ENCODE measurements around the gene LMO7. TPM values are rescaled to one million over a fixed set of nuclear protein-coding genes. Genes with fewer than 3 reads are reported as not detected.

Gene LMO7
- total RNA-seq, 1 experiment from 2014 or later, result 18.5 TPM

GRCh38 chr13:75875450-75875849, 239.3 kb downstream of the LMO7 start:
- Mint-ChIP-seq H3K9me3 (no peaks in the 10 kb centered on the region), H3K4me3 (no peak overlapping the region), H3K27ac (no peak overlapping the region), H3K27me3 (ENCODE audit: low read depth) (0 out of 2 replicates have a peak, but pooled peaks cover 3% of the 10 kb centered on the region), H3K36me3 (no peaks in the 10 kb centered on the region), H3K4me1 (peaks cover 49% of the 10 kb centered on the region)
- no peak for DNase-seq (ENCODE audit: low spot score)
- ChIA-PET POLR2A (no interaction called here), CTCF (interaction anchor here (0.6 to 3.4 kb wide), 10 partner anchors 10 to 351 kb away, joined by 3 to 22 read pairs (median 4); no protein-coding TSS in a partner anchor)
- ATAC-seq, result no peak
- TF ChIP-seq ZSCAN18 (CRISPR knock-in tag; IDR thresholded peaks at IDR 0.05) (no peak), ZNF232 (CRISPR knock-in tag; IDR thresholded peaks at IDR 0.05) (no peak), E2F4 (CRISPR knock-in tag; IDR thresholded peaks at IDR 0.05; ENCODE audit: borderline replicate concordance, low read depth) (no peak), ZNF423 (CRISPR knock-in tag; IDR thresholded peaks at IDR 0.05) (no peak), HMGXB4 (CRISPR knock-in tag; IDR thresholded peaks at IDR 0.05) (no peak), ZNF396 (CRISPR knock-in tag; IDR thresholded peaks at IDR 0.05; ENCODE audit: borderline replicate concordance) (no peak), MLX (CRISPR knock-in tag; IDR thresholded peaks at IDR 0.05) (no peak), ETV6 (CRISPR knock-in tag; IDR thresholded peaks at IDR 0.05) (no peak), ZNF281 (CRISPR knock-in tag; IDR thresholded peaks at IDR 0.05) (no peak), ZNF317 (CRISPR knock-in tag; IDR thresholded peaks at IDR 0.05; ENCODE audit: borderline replicate concordance, low read depth) (no peak)

GRCh38 chr13:75876142-75877050, 240.3 kb downstream of the LMO7 start:
- DNase-seq (ENCODE audit: low spot score), result peak; percentile 67
- ATAC-seq, result peak; percentile 92
- Mint-ChIP-seq H3K27ac (no peak overlapping the region), H3K36me3 (no peaks in the 10 kb centered on the region), H3K4me1 (peaks cover 41% of the 10 kb centered on the region), H3K27me3 (ENCODE audit: low read depth) (0 out of 2 replicates have a peak, but pooled peaks cover 3% of the 10 kb centered on the region), H3K9me3 (no peaks in the 10 kb centered on the region), H3K4me3 (no peak overlapping the region)
- ChIA-PET POLR2A (no interaction called here), CTCF (interaction anchor here (0.6 to 3.4 kb wide), 30 partner anchors 8 to 596 kb away, joined by 3 to 22 read pairs (median 4); no protein-coding TSS in a partner anchor)
- TF ChIP-seq ATF3 (CRISPR knock-in tag; conservative IDR thresholded peaks at IDR 0.05) (no peak), CTCF (IDR thresholded peaks at IDR 0.05) (peak; percentile 83)

Measured in WTC11 (cell line).